Neural cell (in vitro differentiated cells): ENCODE measurements around the gene UNC79. TPM values are rescaled to one million over a fixed set of nuclear protein-coding genes. Genes with fewer than 3 reads are reported as not detected.

ENCODE experiments used
- H2AFZ ChIP-seq: fragments of 200-600, 300-800 bp; sonication (generic), shearing (Covaris generic); 2 replicates; pipeline ENCODE4 v1.6.0; 2014; ENCODE audit warnings: low read depth, mild to moderate bottlenecking, antibody characterized with exemption, low read length, moderate library complexity
- H3F3A ChIP-seq: fragments of 200-600 bp; shearing (Covaris generic); 2 replicates; pipeline ENCODE4 v1.6.1; 2016; ENCODE audit warnings: mild to moderate bottlenecking, moderate library complexity, mixed read lengths, antibody characterized with exemption, low read length; ENCODE audit not compliant: insufficient read depth, poor library complexity, severe bottlenecking
- H3K27ac ChIP-seq: fragments of 200-600, 300-800 bp; sonication (generic), shearing (Covaris generic); 2 replicates; pipeline ENCODE4 v1.5.1; 2014; ENCODE audit warnings: mild to moderate bottlenecking, low read length, moderate library complexity
- H3K27me3 ChIP-seq: fragments of 300-800, 200-600 bp; sonication (generic), shearing (Covaris generic); 2 replicates; pipeline ENCODE4 v1.6.0; 2014; ENCODE audit warnings: mild to moderate bottlenecking, low read depth, low read length, moderate library complexity; ENCODE audit not compliant: insufficient read depth
- H3K36me3 ChIP-seq: fragments of 300-800, 200-600 bp; sonication (generic), shearing (Covaris generic); 2 replicates; pipeline ENCODE4 v1.5.1; 2014; ENCODE audit warnings: mild to moderate bottlenecking, antibody characterized with exemption, low read length, moderate library complexity; ENCODE audit not compliant: insufficient read depth
- H3K4me2 ChIP-seq: fragments of 300-800, 200-600 bp; sonication (generic), shearing (Covaris generic); 2 replicates; pipeline ENCODE4 v1.6.0; 2014; ENCODE audit warnings: mild to moderate bottlenecking, low read length
- H3K4me3 ChIP-seq: fragments of 300-800, 200-600 bp; sonication (generic), shearing (Covaris generic); 2 replicates; pipeline ENCODE4 v1.5.1; 2014; ENCODE audit warnings: mild to moderate bottlenecking, low read length, moderate library complexity
- H3K79me2 ChIP-seq: fragments of 200-600 bp; shearing (Covaris generic); replicated peaks from 2 replicates; pipeline ENCODE4 v1.6.0; 2014; ENCODE audit warnings: mild to moderate bottlenecking, low read length, moderate library complexity; ENCODE audit not compliant: insufficient read depth
- H3K9ac ChIP-seq: fragments of 300-800, 200-600 bp; sonication (generic), shearing (Covaris generic); 2 replicates; pipeline ENCODE4 v1.6.1; 2016; ENCODE audit warnings: mild to moderate bottlenecking, low read length, mixed read lengths
- H3K9me2 ChIP-seq: fragments of 200-600 bp; shearing (Covaris generic); 2 replicates; pipeline ENCODE4 v1.6.1; 2016; ENCODE audit warnings: mild to moderate bottlenecking, low read length, mixed read lengths; ENCODE audit not compliant: insufficient read depth
- H3K9me3 ChIP-seq: fragments of 200-600, 300-800 bp; sonication (generic), shearing (Covaris generic); 2 replicates; pipeline ENCODE4 v1.6.1; 2016; ENCODE audit warnings: mild to moderate bottlenecking, mixed run types, low read length, moderate library complexity, mixed read lengths
- H4K20me1 ChIP-seq: fragments of 200-600 bp; shearing (Covaris generic); 2 replicates; pipeline ENCODE4 v1.6.1; 2016; ENCODE audit warnings: mild to moderate bottlenecking, mixed run types; ENCODE audit not compliant: insufficient read depth
- CTCF ChIP-seq: fragments of 450-650 bp; IDR thresholded peaks from 2 replicates; pipeline ENCODE4 v1.5.1; 2014; ENCODE audit warnings: antibody characterized with exemption, mild to moderate bottlenecking, moderate library complexity; ENCODE audit not compliant: poor library complexity, severe bottlenecking
- EP300 ChIP-seq: fragments of 450-650 bp; conservative IDR thresholded peaks from 2 replicates; pipeline ENCODE4 v1.6.1; 2014; ENCODE audit warnings: antibody characterized with exemption, mild to moderate bottlenecking, moderate library complexity; ENCODE audit not compliant: poor library complexity, severe bottlenecking
- EZH2 ChIP-seq: fragments of 200-600, 300-800 bp; shearing (Covaris generic), sonication (generic); IDR thresholded peaks from 2 replicates; pipeline ENCODE4 v1.6.1; 2014; ENCODE audit warnings: antibody characterized with exemption, low read length, borderline replicate concordance, mild to moderate bottlenecking; ENCODE audit not compliant: insufficient read depth, poor library complexity, severe bottlenecking
- MXI1 ChIP-seq: fragments of 450-650 bp; conservative IDR thresholded peaks from 2 replicates; pipeline ENCODE4 v1.6.1; 2014; ENCODE audit warnings: antibody characterized with exemption, mild to moderate bottlenecking; ENCODE audit not compliant: poor library complexity, severe bottlenecking
- POLR2AphosphoS5 ChIP-seq: IDR thresholded peaks from 2 replicates; pipeline ENCODE4 v1.6.1; 2012
- RAD21 ChIP-seq: fragments of 450-650 bp; conservative IDR thresholded peaks from 2 replicates; pipeline ENCODE4 v1.6.1; 2014; ENCODE audit warnings: antibody characterized with exemption, mild to moderate bottlenecking, moderate library complexity
- SMC3 ChIP-seq: fragments of 450-650 bp; conservative IDR thresholded peaks from 2 replicates; pipeline ENCODE4 v1.6.1; 2014; ENCODE audit warnings: antibody characterized with exemption, mild to moderate bottlenecking, moderate library complexity; ENCODE audit not compliant: poor library complexity
- TAF1 ChIP-seq: IDR thresholded peaks from 2 replicates; pipeline ENCODE4 v1.6.1; 2012; ENCODE audit warnings: low read depth
- polyA plus RNA-seq: library from polyadenylated mRNA; depleted of rRNA; stranded (reverse); fragments of >200 nt; gene quantifications from 2 replicates; pipeline ENCODE4 v1.2.3, GENCODE V29; 2014

Gene UNC79
- polyA plus RNA-seq, 1 donor from 2014 or later, result 22.6 TPM

GRCh38 chr14:93638790-93639189 is 208.1 kb downstream of the UNC79 start:
- Histone ChIP-seq H4K20me1 (no peaks in the 10 kb centered on the region), H3K27ac (no peak overlapping the region), H3K4me2 (no peak overlapping the region), H3K9me2 (no peaks in the 10 kb centered on the region), H3K79me2 (no peaks in the 10 kb centered on the region), H3K27me3 (no peaks in the 10 kb centered on the region), H3K9ac (no peak overlapping the region), H3K9me3 (no peaks in the 10 kb centered on the region), H3F3A (no peaks in the 10 kb centered on the region), H3K4me3 (no peak overlapping the region), H3K36me3 (peaks cover 29% of the 10 kb centered on the region), H2AFZ (no peak overlapping the region)
- TF ChIP-seq EP300 (no peak), RAD21 (no peak)

GRCh38 chr14:93643127-93643526 is 212.4 kb downstream of the UNC79 start:
- H4K20me1 ChIP-seq, result no peaks in the 10 kb centered on the region
- H3F3A ChIP-seq, result no peaks in the 10 kb centered on the region
- no peaks in the 10 kb centered on the region for H3K79me2 ChIP-seq
- H2AFZ ChIP-seq, result no peak overlapping the region
- H3K9me2 ChIP-seq, result no peaks in the 10 kb centered on the region
- H3K4me3 ChIP-seq, result no peak overlapping the region
- H3K36me3 ChIP-seq, result peaks cover 29% of the 10 kb centered on the region
- H3K27me3 ChIP-seq, result no peaks in the 10 kb centered on the region
- TF ChIP-seq POLR2AphosphoS5 (no peak), EZH2 (no peak), CTCF (no peak), MXI1 (no peak)
- no peaks in the 10 kb centered on the region for H3K9me3 ChIP-seq
- no peak overlapping the region for H3K9ac ChIP-seq
- H3K4me2 ChIP-seq, result no peak overlapping the region
- no peak overlapping the region for H3K27ac ChIP-seq

GRCh38 chr14:93643676-93644075 is 212.9 kb downstream of the UNC79 start:
- Histone ChIP-seq H3K79me2 (no peaks in the 10 kb centered on the region), H3K27me3 (no peaks in the 10 kb centered on the region), H3K4me2 (no peak overlapping the region), H3K9ac (no peak overlapping the region), H3K27ac (no peak overlapping the region), H3K9me3 (no peaks in the 10 kb centered on the region), H2AFZ (no peak overlapping the region), H3K4me3 (no peak overlapping the region), H3K9me2 (no peaks in the 10 kb centered on the region), H4K20me1 (no peaks in the 10 kb centered on the region), H3K36me3 (peaks cover 29% of the 10 kb centered on the region), H3F3A (no peaks in the 10 kb centered on the region)
- TF ChIP-seq SMC3 (no peak), CTCF (no peak), EZH2 (no peak), EP300 (no peak), RAD21 (no peak), TAF1 (no peak), POLR2AphosphoS5 (no peak), MXI1 (no peak)
